IMR-90 (cell line): ENCODE data around the gene CST11. TPM values are rescaled to one million over a fixed set of nuclear protein-coding genes. Genes with fewer than 3 reads are reported as not detected.

Source experiments
- ATAC-seq: fragments of 200-7000 bp; cut with Tn5 transposase; 2 replicates; pipeline ENCODE4 v1.9.1; 2020; ENCODE audit warnings: low read depth, mild to moderate bottlenecking, moderate library complexity
- BruUV-seq: library from RNA; stranded (reverse); fragments of 400-500 nt; replicated peaks from 2 replicates; lab custom pipeline; 2021; lab: Mats Ljungman, UMichigan
- CTCF ChIA-PET: fragments of 300-600 bp; formaldehyde crosslinking; extraction: SDS; loops from one replicate; lab custom pipeline; 2021; ENCODE audit warnings: antibody characterized with exemption; lab: Yijun Ruan, JAX
- POLR2A ChIA-PET: fragments of 300-600 bp; sonication (Branson Sonifier 250); formaldehyde crosslinking; loops from one replicate; lab custom pipeline; 2022; ENCODE audit warnings: antibody characterized with exemption; ENCODE audit not compliant: unreplicated experiment; lab: Charles Lee
- DNase-seq: peaks from one replicate; pipeline ENCODE4 v3.0.0; 2013
- H2AFZ ChIP-seq: replicated peaks from 2 replicates; pipeline ENCODE3; 2013; ENCODE audit warnings: low read length, mild to moderate bottlenecking; ENCODE audit not compliant: poor library complexity
- H2AK5ac ChIP-seq: 2 replicates; pipeline ENCODE4 v1.6.1; 2013; ENCODE audit warnings: low read depth, low read length, inconsistent platforms
- H2AK9ac ChIP-seq: replicated peaks from 2 replicates; pipeline ENCODE3; 2013; ENCODE audit warnings: mild to moderate bottlenecking, low read depth, low read length, moderate library complexity; ENCODE audit not compliant: poor library complexity
- H2BK120ac ChIP-seq: 2 replicates; pipeline ENCODE4 v1.6.1; 2013; ENCODE audit warnings: low read depth, low read length, inconsistent platforms
- H2BK15ac ChIP-seq: 3 replicates; pipeline ENCODE4 v1.6.1; 2013; ENCODE audit warnings: low read depth, low read length, inconsistent platforms
- H2BK20ac ChIP-seq: 2 replicates; pipeline ENCODE4 v1.6.1; 2013; ENCODE audit warnings: low read depth, mild to moderate bottlenecking, inconsistent platforms, low read length, moderate library complexity
- H2BK5ac ChIP-seq: 2 replicates; pipeline ENCODE4 v1.6.1; 2013; ENCODE audit warnings: mild to moderate bottlenecking, low read depth, low read length, inconsistent platforms; ENCODE audit not compliant: poor library complexity, severe bottlenecking
- H3K14ac ChIP-seq: replicated peaks from 2 replicates; pipeline ENCODE4 v1.6.1; 2013; ENCODE audit warnings: low read depth, low read length, inconsistent platforms
- H3K18ac ChIP-seq: 2 replicates; pipeline ENCODE4 v1.6.1; 2013; ENCODE audit warnings: low read depth, low read length, control low read depth
- H3K23ac ChIP-seq: 2 replicates; pipeline ENCODE4 v1.6.1; 2013; ENCODE audit warnings: low read depth, low read length, inconsistent platforms
- H3K27ac ChIP-seq: 2 replicates; pipeline ENCODE4 v1.5.1; 2013; ENCODE audit warnings: mild to moderate bottlenecking, control low read depth, low read length; ENCODE audit not compliant: insufficient read depth
- H3K27me3 ChIP-seq: 2 replicates; pipeline ENCODE4 v1.6.1; 2013; ENCODE audit warnings: low read length; ENCODE audit not compliant: control insufficient read depth, insufficient read depth
- H3K36me3 ChIP-seq: 2 replicates; pipeline ENCODE4 v1.6.1; 2013; ENCODE audit warnings: low read length, mixed read lengths; ENCODE audit not compliant: control insufficient read depth, insufficient read depth
- H3K4ac ChIP-seq: 2 replicates; pipeline ENCODE4 v1.6.1; 2013; ENCODE audit warnings: low read depth, low read length, inconsistent platforms
- H3K4me1 ChIP-seq: 2 replicates; pipeline ENCODE4 v1.6.1; 2013; ENCODE audit warnings: low read length, mixed read lengths; ENCODE audit not compliant: control insufficient read depth, insufficient read depth
- H3K4me2 ChIP-seq: 2 replicates; pipeline ENCODE4 v1.6.1; 2013; ENCODE audit warnings: low read depth, mild to moderate bottlenecking, control low read depth, low read length, moderate library complexity
- H3K4me3 ChIP-seq: 2 replicates; pipeline ENCODE4 v1.5.1; 2013; ENCODE audit warnings: low read depth, mild to moderate bottlenecking, control low read depth, low read length, moderate library complexity; ENCODE audit not compliant: insufficient read depth
- H3K56ac ChIP-seq: 2 replicates; pipeline ENCODE4 v1.6.1; 2013; ENCODE audit warnings: low read length, inconsistent platforms; ENCODE audit not compliant: insufficient read depth; ENCODE audit errors: extremely low read depth
- H3K79me1 ChIP-seq, 2 experiments: 2 replicates each; pipeline ENCODE4 v1.6.1; 2013; ENCODE audit warnings: low read length in 2 of 2, inconsistent platforms in 1 of 2, low read depth in 1 of 2
- H3K9ac ChIP-seq: 2 replicates; pipeline ENCODE4 v1.6.1; 2013; ENCODE audit warnings: low read depth, low read length, control low read depth
- H3K9me1 ChIP-seq: 2 replicates; pipeline ENCODE4 v1.6.1; 2013; ENCODE audit warnings: low read length, inconsistent platforms; ENCODE audit not compliant: insufficient read depth
- H3K9me3 ChIP-seq: 2 replicates; pipeline ENCODE4 v1.6.1; 2013; ENCODE audit warnings: low read length; ENCODE audit not compliant: control insufficient read depth, insufficient read depth
- H4K20me1 ChIP-seq: 2 replicates; pipeline ENCODE4 v1.6.1; 2013; ENCODE audit warnings: low read length, inconsistent platforms; ENCODE audit not compliant: insufficient read depth
- H4K5ac ChIP-seq: 2 replicates; pipeline ENCODE4 v1.6.1; 2013; ENCODE audit warnings: mild to moderate bottlenecking, low read depth, low read length, control low read depth
- H4K8ac ChIP-seq, 2 experiments: 2 replicates each; pipeline ENCODE4 v1.6.1; 2013; ENCODE audit warnings: low read depth in 2 of 2, low read length in 2 of 2, control low read depth in 1 of 2, inconsistent platforms in 1 of 2
- H4K91ac ChIP-seq: 2 replicates; pipeline ENCODE4 v1.6.1; 2013; ENCODE audit warnings: low read depth, low read length, inconsistent platforms; ENCODE audit not compliant: insufficient read depth
- CHD1 ChIP-seq: IDR thresholded peaks from 2 replicates; pipeline ENCODE4 v1.6.1; 2012; ENCODE audit warnings: low read depth, low read length, improper control_type of control experiment
- WGBS, 2 experiments: methylation state at CpG; one replicate each; pipeline versions ENCODE4 v1.1.5 to v1.1.7; 2013; ENCODE audit warnings: missing lambda C conversion rate in 2 of 2; ENCODE audit not compliant: insufficient read length in 1 of 2; ENCODE audit errors: extremely low coverage in 2 of 2; 5-methylcytosine and 5-hydroxymethylcytosine counted together
- dilution Hi-C: fragments of 300-500 bp; cut with HindIII; formaldehyde crosslinking; loops from one replicate; pipeline ENCODE4 v1.14.3; 2018; ENCODE audit warnings: low sequenced_read_pairs; ENCODE audit not compliant: unreplicated experiment
- in situ Hi-C: fragments of 300-500 bp; cut with MboI; formaldehyde crosslinking; loops from 3 replicates; pipeline ENCODE4 v1.14.3; 2019; ENCODE audit warnings: low sequenced_read_pairs, inconsistent platforms, mixed read lengths
- intact Hi-C: fragments of 100-400 bp; cut with micrococcal nuclease; formaldehyde crosslinking; loops from 2 replicates; pipeline ENCODE4 v1.10.0; 2022
- polyA plus RNA-seq, 3 experiments: library from polyadenylated mRNA; depleted of rRNA; stranded (reverse); fragments of >200 nt; gene quantifications; 2 replicates each; pipeline ENCODE4 v1.2.3, GENCODE V29; 2012; ENCODE audit warnings: low replicate concordance in 1 of 3
- total RNA-seq: library from RNA; depleted of rRNA; stranded (reverse); fragments of >200 nt; gene quantifications from 2 replicates; pipeline ENCODE4 v1.2.3, GENCODE V29; 2012
- TF ChIP-seq, protein P1 (sequence below): fragments of 150-350 bp; IDR thresholded peaks from 2 replicates; pipeline ENCODE4 v1.6.1; 2016; ENCODE audit warnings: low read depth, mild to moderate bottlenecking, low read length, moderate library complexity, borderline replicate concordance

Gene CST11
- total and polyA plus RNA-seq, 2 of the 4 experiments (the other 2 are of a cell fraction), result not detected

DNA sequence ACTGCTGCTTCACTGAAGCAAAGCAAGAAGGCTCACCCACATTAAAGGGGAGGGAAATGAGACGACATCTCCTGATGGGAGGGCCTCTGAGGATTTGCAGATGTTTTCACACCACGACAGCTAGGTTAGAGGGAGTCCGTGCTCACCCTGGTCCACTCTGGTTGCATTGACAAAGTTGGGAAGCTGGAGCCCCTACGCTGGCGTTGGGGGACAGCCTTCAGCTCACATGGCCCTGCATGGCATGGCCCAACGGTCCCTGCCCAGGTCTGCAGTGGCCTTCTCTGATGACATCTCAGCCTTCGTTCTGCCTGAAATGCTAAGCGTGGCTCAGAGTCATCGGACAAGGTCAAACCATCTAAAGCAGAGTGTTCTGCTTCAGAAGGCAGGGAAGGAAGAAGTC is 27.5 kb downstream of the CST11 start:
- no peak overlapping the region for H2AK9ac ChIP-seq
- H3K27me3 ChIP-seq, result no peaks in the 10 kb centered on the region
- H3K4me1 ChIP-seq, result no peaks in the 10 kb centered on the region
- H3K4me3 ChIP-seq, result no peak overlapping the region
- WGBS, 2 experiments, result 82% methylated on average over 5 of the region's 9 CpGs; no CpG with 5 or more reads in 1 of the 2 experiments
- H3K18ac ChIP-seq, result no peak overlapping the region
- in situ Hi-C loops, result no loop called here
- H2BK120ac ChIP-seq, result no peak overlapping the region
- POLR2A ChIA-PET, result no interaction called here
- no peak for ATAC-seq
- no peaks in the 10 kb centered on the region for H3K9me3 ChIP-seq
- no peak overlapping the region for H4K8ac ChIP-seq
- H3K23ac ChIP-seq, result no peak overlapping the region
- intact Hi-C loops, result no loop called here
- H3K36me3 ChIP-seq, result no peaks in the 10 kb centered on the region
- TF ChIP-seq, protein P1, sequence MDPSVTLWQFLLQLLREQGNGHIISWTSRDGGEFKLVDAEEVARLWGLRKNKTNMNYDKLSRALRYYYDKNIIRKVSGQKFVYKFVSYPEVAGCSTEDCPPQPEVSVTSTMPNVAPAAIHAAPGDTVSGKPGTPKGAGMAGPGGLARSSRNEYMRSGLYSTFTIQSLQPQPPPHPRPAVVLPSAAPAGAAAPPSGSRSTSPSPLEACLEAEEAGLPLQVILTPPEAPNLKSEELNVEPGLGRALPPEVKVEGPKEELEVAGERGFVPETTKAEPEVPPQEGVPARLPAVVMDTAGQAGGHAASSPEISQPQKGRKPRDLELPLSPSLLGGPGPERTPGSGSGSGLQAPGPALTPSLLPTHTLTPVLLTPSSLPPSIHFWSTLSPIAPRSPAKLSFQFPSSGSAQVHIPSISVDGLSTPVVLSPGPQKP, result no peak
- no peak for TF ChIP-seq CHD1
- H2AK5ac ChIP-seq, result no peak overlapping the region
- no peak overlapping the region for H3K4me2 ChIP-seq
- H4K20me1 ChIP-seq, result no peaks in the 10 kb centered on the region
- BruUV-seq, result no TSS peak
- H4K5ac ChIP-seq, result no peak overlapping the region
- dilution Hi-C loops, result no loop called here
- H3K56ac ChIP-seq, result no peak overlapping the region
- H3K79me1 ChIP-seq, result peaks cover 0 to 3% of the 10 kb centered on the region in 2 experiments; a peak in 1 of 4 replicates
- CTCF ChIA-PET, result no interaction called here
- no peak overlapping the region for H3K14ac ChIP-seq
- no peak overlapping the region for H2BK20ac ChIP-seq
- no peak overlapping the region for H2BK15ac ChIP-seq
- no peak overlapping the region for H2AFZ ChIP-seq
- H3K4ac ChIP-seq, result no peak overlapping the region
- H2BK5ac ChIP-seq, result no peak overlapping the region
- no peak overlapping the region for H4K91ac ChIP-seq
- no peak for DNase-seq
- no peak overlapping the region for H3K9ac ChIP-seq
- peaks cover 3% of the 10 kb centered on the region for H3K9me1 ChIP-seq
- H3K27ac ChIP-seq, result no peak overlapping the region
